HG02981 (cell line): ENCODE measurements around the gene FNDC10.
"Not testable (repeated sequence)": the region's sequence is repeated elsewhere in the genome, so short reads cannot be mapped to it uniquely, and the experiment has no call there.

Source experiments
- ATAC-seq: cut with Tn5 transposase; IDR thresholded peaks from one replicate; pipeline ENCODE4 v1.9.1; 2021; ENCODE audit warnings: mild to moderate bottlenecking, moderate library complexity; ENCODE audit not compliant: unreplicated experiment

FNDC10 gene

DNA sequence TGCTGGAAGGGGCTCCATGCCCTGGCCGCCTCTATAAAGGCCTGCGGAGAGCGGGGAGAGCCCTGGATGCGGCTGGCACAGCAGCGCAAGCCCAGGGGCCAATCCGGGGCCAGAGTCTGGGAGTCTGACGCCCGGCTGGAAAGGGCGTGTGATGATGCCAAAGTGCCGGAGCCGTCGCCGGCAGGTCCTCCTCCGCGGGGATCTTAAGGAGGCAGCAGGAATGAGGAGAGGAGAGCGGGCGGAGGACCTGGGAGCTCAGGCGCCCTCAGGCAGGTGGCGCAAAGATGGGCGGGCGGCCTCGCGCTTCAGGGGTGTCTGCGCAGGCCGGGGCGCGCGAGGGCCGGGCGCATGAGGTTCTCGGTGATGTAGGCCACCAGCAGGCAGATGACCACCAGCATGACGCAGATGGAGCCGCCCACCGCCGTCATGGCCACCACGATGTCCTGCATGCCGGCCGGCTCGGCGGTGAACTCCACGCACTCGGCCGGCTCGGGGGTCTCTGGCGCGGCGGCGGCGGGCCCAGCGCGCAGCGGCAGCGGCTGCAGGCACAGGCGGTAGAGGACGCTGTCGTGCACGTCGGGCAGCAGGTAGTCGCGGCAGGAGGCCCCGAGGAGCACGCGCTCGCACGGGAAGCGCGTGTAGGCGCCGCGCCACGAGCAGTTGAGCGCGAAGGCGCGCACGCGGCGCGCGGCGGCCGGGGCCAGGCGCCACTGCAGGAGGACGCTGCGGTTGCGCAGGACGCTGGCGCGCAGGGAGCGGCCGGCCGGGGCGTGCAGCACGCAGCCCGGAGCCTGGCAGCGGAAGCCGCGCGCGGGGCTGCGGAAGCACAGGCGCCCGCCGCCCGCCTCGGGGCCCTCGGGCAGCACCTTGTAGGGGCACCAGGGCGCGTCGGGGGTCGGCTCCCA is 653 bp downstream of the FNDC10 start:
- no peak for ATAC-seq

DNA sequence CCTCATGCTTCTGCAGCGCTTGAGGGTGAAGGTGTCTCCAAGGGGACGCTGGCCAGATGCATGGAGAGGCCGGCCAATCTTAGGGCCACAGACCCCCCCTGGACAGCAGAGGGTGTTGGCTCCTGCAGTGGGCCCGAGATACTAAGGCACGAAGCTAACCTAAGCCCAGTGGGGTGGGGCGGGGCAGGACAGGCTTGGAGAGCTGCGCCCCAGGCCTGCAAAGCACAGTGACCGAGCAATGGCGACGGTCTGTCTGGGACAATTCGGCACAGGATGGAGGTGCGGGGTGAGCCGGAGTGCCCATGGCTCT is 1.3 kb downstream of the FNDC10 start:
- ATAC-seq = no peak

DNA sequence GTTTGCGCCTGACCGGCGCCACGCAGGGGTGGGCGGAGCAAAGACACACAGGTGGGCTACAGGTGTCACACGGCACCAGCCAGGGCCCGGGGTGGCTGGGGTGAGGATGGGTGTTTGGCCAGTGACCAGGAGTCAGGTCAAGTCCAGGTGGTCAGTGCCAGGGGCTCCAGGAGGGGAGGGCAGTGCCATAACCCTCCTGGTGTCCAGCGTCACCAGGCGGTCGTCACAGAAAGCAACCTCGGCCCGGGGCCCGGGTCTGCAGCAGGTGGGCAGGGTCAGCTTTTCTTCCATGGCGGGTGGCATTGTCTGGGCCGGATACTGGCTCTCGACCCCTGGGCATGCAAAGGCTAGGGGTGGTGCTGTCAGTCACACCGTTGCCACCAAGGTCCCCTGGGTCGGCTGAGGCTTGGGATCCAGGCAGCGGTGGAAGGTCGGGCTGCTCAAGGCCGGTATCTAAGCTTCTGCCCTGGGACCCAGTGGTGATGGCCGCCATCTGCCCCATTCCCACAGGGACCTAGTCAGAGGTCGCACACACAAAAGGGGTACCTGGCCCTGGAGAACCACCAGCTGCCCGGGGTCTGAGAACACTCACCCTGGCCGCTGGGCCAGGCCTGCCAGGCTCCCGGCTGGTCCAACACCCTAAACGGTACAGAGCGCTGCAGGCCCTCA is 1.8 kb downstream of the FNDC10 start:
- no peak for ATAC-seq

GRCh38 chr1:1597275-1597930 is 2.5 kb downstream of the FNDC10 start:
- ATAC-seq = no peak

GRCh38 chr1:1596493-1597274 is 3.3 kb downstream of the FNDC10 start:
- no peak for ATAC-seq

- ATAC-seq = not testable (repeated sequence)
These were observed 4.6 kb downstream of the FNDC10 start for GRCh38 chr1:1595341-1595740.

- ATAC-seq = no peak
These were observed 5.2 kb downstream of the FNDC10 start for GRCh38 chr1:1594602-1595260.

DNA sequence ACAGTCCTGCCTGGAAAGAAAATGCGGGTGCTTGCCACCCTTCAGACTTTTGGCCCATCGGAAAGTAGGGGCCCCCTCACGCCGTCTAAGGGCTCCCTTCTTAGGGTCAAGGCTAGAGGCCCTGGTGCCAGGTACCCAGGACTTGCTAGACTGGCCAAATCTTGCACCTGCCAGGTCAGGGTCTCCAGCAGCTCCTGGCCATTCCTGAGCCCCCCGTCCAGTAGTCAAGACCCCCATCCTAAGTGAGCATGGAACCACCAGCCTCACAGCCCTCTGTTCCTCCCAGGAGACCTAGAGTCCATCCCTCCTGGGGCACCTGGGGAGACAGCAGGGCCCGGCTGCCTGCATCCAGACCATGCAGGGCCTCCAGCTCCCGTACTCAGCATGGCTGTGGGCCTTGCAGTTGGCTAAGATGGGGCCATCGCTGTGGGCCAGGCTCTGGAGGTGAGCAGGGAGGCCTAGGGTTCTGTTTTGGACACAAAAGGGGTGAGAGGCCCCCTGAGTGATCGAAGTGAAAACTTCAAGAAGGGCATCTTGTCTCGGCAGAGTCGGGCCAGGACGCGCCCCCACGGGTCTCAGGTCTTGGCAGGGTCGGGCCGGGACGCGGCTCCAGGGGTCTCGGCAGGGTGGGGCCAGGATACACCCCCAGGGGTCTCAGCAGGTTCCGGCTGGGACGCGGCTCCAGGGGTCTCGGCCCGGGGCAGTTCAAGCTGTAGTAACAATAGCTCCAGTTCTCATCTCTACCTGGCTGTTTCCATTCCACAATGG is 5.9 kb downstream of the FNDC10 start:
- no peak for ATAC-seq

GRCh38 chr1:1591452-1591851 is 8.5 kb downstream of the FNDC10 start:
- no peak for ATAC-seq

- no peak for ATAC-seq
These were observed 16.5 kb downstream of the FNDC10 start for GRCh38 chr1:1583347-1584010.

GRCh38 chr1:1582585-1583346 is 17.2 kb downstream of the FNDC10 start:
- no peak for ATAC-seq

DNA sequence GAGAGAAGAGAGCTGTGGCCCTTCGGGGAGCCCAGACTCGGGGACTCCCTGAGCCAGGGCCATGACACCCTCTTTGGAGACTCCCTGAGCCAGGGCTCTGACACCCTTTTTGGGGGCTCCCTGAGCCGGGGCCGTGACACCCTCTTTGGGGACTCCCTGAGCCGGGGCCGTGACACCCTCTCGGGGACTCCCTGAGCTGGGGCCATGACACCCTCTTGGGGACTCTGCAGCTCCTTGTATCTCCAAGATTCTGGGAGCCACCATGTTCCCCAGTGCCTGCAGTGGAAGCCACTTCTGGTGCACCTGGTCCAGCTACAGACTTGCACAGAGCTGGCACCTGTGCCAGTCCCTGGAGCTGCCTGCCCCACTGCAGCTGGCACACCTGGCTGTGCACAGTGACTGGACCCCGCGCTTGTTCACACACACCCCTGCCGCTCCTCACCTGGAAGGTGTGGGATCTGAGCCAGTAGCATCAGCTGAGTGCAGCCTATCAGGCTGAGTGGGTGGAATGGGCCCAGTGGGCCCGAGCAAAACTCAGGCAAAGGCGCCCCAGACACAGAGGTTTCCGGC is 21.5 kb downstream of the FNDC10 start:
- ATAC-seq = no peak

GRCh38 chr1:1577367-1578011 is 22.4 kb downstream of the FNDC10 start:
- no peak for ATAC-seq

DNA sequence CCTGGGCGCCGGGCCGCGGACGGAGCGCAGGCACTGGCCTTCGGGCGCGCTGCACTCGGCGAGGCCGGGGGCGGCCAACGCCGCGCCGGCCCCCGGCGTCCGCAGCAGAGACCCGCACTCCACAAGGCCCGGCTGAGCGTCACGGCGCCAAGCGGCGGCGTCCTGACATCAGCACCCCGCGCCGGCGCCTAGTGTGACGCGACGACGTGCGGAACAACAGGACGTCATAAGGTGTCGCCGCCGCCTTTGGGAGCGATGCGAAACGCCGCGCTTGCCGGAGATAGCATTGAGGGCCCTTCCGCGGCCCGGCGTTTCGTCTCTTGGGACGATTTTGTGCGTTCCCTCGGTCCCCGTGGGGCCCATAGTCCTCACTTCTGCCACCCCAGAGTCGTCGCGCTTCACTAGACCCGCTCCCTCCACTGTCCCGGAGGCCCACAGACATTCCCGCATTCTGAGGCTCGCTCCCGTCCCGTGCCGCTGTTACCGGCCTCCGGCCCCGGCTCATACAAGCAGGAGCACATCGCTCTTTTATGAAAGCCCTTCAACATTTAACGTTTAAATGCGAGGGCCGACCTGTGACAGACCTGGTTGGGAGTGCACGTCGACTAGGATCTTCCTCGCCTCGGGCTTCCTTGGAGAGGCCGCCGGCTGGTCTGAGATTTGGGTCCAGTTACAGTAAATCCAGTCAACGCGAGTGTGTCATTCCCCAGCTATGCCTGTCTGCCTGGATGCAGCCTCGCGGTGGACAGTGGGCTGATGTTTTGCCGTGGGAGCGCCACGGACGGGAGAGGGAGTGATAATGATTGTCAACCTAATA is 25.0 kb downstream of the FNDC10 start, which contains the start of gene SSU72:
Gene SSU72 (minus strand): TSS at position 143 of the 817 bp plus-strand sequence. CDS start 306 bp downstream, outside the sequence.
- peak; percentile 78 for ATAC-seq

- ATAC-seq = peak; percentile 69
These were observed 25.9 kb downstream of the FNDC10 start for GRCh38 chr1:1573843-1574720.

- no peak for ATAC-seq
These were observed 30.6 kb downstream of the FNDC10 start for GRCh38 chr1:1569341-1569740.
